ENCODE data around the gene MRPS10.
"Not testable (repeated sequence)": the region's sequence is repeated elsewhere in the genome, so short reads cannot be mapped to it uniquely, and the experiment has no call there.

The MRPS10 gene

DNA sequence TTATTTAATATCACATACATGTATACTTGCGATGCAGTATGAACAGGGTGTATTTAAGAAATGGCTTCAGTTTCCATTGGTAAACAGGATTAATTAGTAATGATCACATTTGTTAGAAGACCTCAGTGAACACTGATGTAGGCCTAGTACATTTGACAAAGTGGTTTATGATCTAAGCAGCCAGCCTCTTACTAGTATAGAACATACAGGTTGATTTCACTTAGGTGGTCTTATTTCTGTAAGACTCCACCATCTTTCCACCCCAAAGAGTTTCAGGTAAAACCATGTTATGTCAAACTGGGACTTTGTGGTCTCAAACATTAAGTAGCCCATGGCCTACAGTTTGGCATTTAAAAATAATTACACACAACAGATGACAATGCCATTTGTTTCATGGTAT lies 20.2 kb upstream of the MRPS10 start:
- DNase-seq: no peak

DNA sequence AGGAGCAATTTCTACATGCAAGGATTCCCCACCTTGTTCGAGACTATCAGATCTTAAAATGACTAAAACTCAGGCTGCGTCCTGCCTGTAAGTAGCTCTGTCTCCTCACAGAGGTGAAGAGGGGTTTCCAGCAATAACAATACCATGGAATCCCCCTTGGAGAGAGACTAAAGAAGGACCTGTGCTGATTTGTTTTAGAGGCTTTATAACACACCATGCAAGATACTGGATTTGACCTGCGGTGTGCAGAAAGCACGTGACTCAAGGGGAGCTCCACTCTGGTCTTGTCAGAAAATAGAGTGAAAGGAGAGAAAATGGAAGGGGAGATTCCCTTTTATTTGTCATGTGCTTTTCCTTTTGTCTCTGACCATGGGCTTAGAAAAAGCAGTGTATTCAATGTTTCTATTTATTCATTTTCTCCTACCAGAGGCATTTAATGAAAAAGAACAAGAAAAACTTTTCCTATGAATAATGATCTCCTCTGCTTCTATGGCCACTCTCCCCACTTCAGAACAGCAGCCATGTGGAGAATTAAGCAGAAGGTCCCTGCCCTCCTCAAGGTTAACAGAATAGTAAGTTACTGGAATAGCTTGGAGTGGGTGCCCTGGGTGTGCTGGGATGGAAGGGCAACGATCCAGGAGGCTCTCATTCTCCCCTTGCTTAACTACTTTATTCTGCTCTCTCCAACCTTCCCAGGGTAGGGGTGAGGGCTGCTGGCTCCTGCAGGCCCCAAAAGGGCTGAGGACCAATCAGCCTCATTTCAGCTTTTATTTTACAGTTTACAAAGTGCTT lies 19.2 kb upstream of the MRPS10 start:
- no peak for DNase-seq

DNA sequence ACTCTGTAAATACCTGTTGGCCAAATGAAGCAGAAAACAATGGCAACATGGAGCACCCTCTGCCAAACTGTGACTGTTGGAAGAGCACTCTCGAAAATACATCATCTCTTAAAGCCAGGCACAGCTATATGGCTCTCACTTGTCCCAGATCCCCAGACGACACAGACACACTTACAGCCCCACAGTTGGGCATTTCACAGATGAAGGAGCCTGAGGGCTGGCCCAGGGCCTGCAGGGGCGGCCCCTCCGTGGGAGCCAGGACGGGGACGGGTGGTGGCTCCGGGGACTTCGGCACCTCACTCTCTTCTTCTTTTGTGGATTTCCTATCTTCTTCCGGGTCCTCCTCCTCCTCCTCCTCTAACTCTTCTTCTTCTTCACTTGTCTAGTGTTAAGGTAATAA lies 18.4 kb upstream of the MRPS10 start:
- DNase-seq: no peak

DNA sequence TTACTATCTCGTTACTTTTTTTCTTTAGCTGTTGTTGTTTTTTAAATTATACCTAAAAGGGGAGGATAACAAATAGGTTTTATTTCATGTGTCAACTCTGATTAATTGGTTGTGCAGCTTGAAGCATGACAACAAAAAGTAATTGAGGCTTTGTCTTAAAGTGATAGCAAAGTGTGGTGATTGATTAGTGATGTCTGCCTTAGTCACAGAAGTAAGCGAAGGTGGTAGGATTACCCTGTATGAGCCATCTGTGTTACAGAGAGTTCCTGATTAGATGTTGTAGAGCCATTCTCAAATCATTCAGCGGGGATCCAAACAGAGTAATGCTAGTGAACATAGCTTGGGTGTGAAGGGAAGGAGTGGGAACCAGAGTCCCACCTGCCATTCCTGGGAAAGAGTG lies 14.4 kb upstream of the MRPS10 start:
- DNase-seq: no peak

DNA sequence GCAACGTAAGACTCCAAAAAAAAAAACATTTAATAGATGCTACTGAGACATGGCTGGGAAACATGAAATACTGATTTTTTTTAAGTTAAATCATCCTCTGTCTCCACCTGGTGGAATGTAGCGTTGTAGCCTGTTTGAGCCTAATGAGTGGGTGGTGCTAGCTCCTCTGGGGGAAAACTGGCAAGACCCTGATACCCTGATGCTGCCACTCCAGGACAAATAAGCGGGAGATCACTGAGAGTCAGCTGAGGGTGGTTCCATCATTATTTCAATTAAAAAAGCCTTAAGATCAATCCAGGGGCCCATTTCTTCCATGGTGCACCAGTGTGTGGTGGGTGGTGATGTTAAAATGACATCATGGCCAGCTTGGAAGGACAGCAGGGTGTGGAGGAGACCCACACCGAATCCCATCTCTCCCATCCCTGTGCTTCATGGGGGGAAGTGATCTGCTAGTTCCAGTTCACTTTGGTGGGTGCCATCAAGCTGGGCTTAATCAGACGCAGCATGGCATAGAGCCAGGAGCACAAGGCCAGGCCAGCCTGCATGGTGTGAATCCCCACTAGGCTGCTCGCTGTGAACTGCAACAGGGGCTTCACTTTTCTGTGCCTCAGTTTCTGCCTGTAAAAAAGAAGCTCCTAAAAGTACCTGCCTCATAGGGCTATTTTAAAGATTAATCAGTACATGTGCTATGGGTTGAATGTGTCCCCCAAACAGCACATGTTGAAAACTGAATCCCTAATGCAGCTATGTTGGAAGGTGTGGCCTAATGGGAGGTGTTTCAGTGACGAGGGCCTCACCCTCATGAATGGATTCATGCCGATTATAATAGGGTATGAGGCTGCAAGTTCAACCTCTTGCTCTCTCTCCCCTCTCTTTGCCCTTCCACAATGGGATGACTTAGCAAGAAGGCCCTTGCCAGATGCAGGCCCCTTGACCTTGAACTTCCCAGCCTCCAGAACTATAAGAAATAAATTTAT lies 13.0 kb upstream of the MRPS10 start:
- DNase-seq: no peak

DNA sequence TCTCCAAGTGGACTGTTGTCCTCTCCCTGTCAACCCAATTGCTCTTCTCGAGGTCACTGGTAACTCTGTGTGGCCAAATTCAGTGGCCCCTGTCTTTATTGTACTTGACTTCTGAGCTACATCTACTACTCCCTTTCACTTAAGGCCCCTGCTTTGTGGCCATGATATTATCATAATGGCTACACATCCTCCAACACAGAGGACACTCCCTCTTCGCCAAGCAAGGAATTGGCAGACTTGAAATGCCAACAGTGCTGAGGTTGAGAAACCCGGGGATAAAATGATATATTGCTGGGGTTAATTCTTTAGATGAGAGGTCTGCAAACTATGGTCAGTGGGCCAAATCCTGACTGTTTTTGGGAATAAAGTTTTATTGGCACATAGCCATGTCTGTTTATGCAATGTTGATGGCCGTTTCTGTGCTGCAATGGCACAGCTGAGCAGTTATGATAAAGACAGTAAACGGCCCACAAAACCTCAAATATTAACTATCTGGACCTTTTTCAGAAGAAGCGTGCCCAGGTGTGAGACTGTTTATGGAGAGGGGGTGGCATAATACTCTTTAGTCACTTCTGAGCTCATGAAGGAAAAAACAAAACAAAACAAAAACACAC lies 12.0 kb upstream of the MRPS10 start:
- no peak for DNase-seq

DNA sequence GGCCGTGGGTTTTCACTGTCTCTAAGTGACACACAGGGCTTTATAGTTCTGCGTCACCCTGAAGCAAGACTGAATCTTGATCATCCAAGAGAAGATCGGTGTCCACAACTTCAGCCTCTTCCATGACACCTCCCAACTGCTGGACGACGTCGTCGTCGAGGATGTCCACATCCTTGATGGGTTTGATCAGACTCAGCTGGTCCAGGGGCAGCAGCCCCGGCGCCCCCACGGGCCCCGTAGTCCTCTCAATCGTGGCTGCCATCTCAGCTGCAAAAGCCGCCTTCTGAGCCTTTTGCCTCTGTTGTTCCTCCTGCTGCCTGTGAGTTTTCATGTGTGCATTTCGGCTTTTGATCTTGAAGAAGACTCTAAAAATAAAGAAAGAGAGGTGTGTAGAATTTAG lies 10.6 kb upstream of the MRPS10 start:
- DNase-seq: no peak

DNA sequence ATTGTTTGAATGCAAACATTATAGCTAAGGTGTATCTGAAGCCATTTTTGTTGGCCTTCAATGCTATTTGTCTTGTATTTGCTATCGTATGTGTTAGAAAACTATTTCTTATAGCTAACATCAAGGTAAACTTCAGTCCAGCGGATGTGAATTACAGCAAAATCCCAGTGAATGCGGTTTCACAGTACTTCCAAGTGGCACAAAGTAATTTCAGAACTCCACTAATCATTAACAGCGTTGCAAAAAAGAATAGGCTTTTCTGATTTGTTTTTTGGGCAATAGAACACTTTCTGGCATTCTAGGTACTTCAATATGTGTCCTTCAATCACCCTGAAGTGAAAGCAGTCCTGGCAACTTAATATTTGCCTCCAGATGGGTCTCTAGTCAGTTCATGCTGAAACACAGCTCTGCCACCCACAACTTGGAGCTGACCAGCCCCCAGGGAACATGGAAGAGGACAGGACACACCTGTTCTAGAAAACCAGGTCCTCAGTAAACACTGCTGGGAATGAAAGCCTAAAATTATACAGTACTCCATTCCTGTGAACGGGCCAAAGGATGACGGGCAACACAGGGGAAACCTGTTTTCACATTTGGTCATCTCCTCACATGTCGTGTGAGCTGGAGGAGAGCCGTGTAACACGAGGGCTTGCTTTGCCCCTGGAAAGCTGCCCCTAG lies 9.7 kb upstream of the MRPS10 start:
- no peak for DNase-seq

DNA sequence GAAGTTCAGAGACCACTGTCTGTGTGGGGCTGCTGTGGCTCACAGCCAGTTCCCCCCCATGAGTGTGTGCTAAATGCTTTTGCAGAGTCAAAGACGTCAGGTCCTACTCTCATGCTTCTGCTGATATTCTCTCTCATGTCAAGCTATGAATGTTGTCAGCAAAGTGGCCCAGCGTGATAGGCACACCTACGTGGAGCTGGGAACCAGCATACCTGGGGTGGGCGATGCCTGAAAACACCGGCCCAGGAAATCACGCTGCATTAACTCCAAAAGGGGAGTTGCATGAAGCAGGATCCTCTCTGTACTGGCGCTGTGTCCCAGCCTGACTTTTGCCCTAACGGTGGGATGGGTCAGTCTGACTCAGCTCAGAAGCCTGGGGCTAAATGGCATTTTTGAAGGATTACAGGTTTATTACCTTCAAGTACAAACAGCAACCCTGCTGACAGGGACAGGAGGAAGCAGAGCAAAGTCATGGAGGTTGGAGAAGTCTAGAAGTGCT lies 9.0 kb upstream of the MRPS10 start:
- DNase-seq: no peak

DNA sequence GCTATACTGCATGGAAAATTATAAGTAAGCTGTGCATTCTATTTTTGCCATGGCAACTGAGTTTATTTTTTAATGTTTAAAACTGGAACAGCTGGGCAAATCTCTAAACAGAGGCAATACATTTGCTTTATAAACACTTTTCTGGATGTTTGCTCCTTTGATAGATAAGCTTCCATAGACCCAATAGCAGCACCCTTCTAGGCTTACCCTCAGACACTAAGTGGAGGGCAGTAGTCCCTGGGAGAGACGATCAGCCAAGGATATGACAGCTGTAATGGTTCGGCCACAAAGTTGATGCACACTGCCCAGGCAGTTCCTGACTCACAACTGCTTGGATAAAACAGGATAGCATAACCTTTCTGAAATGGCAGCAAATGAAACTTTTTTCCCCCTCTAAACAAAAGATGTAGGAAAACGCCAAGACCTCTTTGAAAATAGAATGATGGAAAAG lies 8.5 kb upstream of the MRPS10 start:
- DNase-seq: no peak

DNA sequence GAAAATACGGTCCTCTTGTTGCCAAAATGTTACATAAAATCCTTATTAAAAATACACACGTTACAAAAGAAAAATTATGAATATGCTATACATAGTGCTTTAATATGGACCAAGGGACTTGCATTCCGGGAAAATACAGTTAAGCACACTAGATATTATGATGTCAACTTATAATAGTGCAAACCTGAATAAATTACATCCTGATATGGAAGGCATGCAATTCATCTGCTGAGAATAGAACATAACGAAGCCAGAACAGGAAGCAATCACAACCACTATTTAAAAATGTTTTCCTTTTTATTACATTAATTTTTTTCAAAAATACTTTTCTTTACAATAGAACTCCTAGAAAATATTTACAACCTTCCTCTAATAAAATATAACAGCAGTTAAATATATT lies 7.8 kb upstream of the MRPS10 start:
- no peak for DNase-seq

DNA sequence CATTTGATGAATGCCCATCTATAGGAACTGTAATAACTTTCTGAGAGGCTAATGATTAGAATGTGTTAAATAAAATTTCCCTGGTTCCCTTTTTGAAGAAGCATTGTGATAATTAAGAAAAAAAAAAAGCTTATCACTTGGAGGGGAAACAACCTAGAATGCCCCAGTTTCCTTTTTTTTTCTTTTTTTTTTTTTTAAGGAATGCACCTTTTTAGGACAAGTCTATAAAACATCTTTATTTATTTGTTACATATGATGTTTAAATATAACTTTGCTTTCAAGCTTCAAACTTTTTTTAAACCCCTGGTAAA lies 7.3 kb upstream of the MRPS10 start:
- DNase-seq: no peak

DNA sequence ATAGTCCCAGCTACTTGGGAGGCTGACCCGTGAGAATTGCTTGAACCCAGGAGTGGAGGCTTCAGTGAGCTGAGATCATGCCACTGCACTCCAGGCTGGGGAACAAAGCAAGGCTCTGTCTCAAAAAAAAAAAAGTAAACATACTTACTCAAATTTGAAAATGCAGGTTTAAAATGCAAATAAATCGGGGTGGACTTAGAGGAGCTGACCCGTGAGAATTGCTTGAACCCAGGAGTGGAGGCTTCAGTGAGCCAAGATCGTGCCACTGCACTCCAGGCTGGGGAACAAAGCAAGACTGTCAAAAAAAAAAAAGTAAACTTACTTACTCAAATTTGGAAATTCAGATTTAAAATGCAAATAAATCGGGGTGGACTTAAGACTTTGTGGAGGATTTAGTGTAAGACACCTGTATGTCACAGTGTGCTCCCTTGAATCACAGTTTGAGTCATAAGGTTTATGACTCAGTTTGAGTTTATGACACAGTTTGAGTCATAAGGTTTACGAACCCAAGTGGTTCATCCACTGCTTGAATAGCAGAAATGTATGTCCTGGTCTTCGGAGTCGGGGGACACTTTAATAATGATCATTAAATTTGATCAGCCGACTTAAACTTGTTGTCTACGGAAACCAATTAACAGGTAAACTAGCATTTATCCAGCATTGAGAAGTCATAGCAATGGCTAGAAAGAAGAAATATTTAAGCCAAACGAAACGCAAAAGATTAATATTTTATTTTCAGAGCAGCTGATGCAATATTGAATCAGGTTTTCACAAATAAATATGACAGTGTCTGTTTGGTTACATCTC lies 6.8 kb upstream of the MRPS10 start:
- no peak for DNase-seq

DNA sequence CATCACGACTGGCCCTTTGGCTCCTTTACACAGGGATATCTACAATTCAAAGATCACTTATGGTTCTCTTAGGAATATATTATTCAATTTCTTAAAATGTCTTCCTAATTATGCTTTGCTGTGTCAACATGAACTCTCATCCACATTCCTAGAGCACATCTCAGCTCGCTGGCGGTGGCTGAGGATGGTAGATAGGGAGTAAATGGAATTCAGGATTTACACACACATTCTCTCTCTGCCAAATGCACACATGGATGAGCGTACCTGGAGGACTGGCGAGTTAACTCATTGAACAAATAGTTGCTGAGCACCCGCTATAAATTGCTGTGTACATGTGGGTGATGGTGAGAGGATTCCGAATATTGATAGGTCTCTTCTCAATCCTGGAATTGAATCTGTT lies 4.8 kb upstream of the MRPS10 start:
- no peak for DNase-seq

DNA sequence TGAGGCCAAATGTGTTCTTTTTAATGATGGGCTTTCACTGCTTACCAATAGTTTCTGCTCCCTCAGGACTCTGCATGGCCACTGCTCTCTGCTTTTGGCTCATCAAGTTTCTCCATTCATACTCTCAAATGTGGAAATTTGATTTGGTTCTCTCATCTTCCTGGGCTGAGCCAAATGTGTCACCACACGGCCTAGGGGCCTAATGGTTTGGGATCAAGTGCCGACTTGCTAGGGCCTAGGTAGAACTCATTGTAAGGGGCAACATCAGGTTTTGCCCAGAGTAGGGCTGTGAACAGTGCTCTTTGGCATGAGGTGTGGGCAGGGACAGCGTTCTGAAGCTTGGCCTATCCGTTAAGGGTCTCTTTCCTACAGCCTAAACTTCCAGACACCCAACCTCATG lies 3.9 kb upstream of the MRPS10 start:
- no peak for DNase-seq

DNA sequence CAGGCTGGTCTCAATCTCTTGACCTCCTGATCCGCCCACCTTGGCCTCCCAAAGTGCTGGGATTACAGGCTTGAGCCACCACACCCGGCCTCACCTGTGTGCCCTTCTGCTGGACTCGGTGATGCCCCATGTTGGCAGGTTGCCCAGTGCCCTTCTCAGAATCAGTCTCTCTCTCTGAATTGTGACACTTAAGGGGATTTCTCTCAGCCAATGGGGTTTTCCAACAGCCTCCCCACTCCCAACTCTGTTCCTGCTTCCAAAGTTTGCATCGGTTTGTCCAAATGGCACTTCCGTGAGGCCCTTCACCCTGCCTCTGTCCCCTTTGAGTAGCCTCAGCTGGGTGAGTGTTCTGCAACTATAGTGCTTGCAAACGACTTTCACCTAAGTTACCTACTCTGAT lies 3.1 kb upstream of the MRPS10 start:
- DNase-seq: no peak

DNA sequence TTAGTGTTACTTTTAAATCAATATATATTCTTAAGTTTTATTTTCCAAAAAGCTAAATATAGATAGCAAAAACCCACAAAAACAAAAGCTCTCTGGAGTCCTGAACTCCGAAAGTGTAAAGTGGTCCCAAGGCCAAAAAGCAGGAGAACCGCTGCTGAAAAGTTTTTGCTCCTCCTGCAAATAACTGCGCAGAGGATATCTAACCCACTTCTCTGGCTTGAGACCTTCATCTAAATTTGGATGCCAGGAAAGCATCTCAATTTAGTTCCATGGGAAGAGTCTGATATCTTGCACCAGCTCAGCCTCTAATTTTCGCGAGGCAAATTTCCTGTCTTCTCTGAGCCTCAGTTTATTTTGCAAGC lies 523 bp downstream of the MRPS10 start:
- DNase-seq: no peak

DNA sequence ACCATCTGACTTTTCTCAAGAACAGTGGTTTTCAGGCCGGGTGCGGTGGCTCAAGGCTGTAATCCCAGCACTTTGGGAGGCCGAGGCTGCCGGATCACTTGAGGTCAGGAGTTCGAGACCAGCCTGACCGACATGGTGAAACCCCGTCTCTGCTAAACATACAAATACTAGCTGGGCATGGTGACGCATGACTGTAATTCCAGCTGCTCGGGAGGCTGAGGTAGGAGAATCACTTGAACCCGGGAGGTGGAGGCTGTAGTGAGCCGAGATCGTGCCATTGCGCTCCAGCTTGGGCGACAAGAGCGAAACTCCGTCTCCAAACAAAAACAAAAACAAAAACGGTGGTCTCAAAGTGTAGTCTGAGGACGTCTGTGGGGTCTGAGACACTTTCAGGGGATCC lies 1.2 kb downstream of the MRPS10 start:
- DNase-seq: not testable (repeated sequence)

DNA sequence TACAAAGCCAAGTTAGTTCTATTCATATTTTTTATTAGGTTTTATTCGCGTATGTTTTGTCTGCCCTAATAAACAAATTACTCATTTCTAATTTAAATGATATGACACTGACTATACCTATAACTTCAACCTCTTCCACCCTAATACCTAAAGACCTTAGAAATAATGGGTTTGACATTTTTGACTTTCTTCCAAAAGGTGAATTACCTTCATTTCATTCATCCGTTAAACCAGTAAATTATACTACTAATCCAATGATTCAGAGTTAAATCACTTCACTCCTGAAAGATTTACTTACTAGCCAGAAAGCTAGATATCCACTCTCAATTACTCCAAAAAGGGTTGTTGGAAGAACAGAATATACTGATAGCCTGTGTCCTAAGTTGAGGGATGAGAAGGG lies 5.2 kb downstream of the MRPS10 start:
- no peak for DNase-seq

DNA sequence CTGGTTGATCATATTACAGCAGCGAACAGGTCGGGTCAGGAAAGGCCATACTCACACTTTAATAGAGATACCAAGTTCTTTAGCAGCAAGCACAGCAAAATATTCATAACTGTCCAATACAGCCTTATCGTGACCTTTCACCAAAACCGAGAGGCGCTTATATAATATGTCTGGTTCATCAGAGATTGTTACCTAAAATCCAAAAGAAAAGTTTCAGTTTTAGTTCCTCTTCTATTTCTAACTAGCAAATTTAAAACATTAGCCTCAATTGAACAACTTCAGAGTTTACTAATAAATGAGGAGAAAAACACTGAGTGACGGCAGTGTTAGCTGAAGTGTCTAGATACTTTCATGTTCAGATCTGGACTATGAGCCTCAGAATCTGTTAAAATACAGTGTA lies 5.9 kb downstream of the MRPS10 start:
- no peak for DNase-seq

DNA sequence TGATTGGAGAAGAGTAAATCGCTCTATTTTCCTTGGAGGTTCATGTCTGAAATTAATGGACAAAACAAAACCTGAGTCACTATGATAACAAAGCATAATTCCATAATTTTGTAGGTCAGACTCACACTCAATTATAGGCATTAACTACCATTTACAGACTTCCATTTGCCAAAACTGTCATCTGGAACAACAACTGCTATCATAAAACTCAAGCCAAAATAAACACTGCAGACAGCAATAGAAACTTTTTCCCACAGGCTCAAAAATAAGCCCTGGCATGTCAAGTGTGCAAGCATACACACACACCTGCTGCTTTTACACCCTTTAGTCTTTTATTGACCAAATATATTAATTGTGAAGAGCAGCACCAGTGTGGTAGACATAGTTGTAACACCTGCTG lies 7.1 kb downstream of the MRPS10 start:
- no peak for DNase-seq

DNA sequence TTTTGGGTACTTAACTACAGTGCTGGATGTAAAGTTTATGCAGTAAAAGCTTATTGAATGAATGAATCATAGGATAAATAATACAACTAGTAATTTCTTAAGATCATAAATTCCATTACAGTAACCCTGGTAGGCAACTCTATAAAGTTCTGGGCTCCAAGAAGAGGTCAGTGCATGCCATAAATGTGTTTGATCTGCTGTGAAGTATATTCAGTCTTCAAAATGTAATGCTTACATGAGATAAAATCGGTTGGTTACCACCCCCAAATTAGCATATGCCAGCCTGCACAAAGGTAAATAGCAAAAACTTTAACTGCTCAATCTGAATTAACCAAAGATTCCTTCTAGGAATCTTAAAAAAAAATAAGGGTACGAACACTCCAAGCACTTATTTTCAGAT lies 10.1 kb downstream of the MRPS10 start:
- not testable (repeated sequence) for DNase-seq
